ENCODE measurements around the gene GULP1.
"Not testable (repeated sequence)": the region's sequence is repeated elsewhere in the genome, so short reads cannot be mapped to it uniquely, and the experiment has no call there.

GULP1 gene

DNA sequence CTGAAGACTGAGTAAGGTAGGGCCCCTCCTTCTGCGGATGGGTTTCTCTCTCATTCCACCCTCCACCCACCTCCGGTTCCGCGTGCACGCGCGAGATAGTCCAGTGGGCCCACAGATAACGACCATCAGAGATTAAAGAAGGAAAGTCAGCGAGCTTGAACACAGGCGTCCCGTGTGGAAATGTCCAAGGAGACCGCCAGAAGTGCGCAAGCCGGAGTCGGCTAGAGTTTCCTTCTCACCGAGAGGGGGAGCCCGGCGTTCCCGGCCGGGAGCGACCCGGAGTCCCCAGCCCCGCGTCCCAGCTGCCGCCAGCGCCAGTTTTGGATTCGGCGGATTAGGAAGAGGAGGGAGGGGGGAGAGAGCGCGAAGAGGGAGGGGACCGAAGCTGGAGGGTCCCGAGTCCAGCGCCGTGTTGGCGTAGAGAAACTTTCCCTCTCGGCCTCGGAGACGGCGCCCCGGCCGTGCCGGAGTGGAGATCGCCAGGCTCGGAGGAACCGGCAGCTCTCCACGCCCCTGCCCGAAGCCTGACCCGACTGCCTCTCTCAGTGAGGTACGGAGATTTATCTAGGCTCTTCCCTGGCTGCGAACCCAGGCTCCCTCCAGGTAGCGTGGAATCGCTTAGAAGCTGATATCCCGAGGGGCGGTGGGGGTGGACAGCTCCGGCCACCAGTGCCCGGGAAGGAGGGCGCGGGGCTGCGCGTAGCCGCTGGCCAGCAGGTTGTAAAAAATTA lies at the start of gene GULP1:
GULP1 (plus strand) TSS at position 258 of the 731 bp plus-strand sequence. CDS start 185,829 bp downstream, outside the sequence.
- FAIRE-seq = no peak

- FAIRE-seq = no peak
Measured at GRCh38 chr2:188243381-188243780, 48.3 kb upstream of the GULP1 start.

GRCh38 chr2:188244383-188244782 lies 47.3 kb upstream of the GULP1 start:
- FAIRE-seq = no peak

- no peak for FAIRE-seq
Measured at GRCh38 chr2:188245230-188245629, 46.4 kb upstream of the GULP1 start.

DNA sequence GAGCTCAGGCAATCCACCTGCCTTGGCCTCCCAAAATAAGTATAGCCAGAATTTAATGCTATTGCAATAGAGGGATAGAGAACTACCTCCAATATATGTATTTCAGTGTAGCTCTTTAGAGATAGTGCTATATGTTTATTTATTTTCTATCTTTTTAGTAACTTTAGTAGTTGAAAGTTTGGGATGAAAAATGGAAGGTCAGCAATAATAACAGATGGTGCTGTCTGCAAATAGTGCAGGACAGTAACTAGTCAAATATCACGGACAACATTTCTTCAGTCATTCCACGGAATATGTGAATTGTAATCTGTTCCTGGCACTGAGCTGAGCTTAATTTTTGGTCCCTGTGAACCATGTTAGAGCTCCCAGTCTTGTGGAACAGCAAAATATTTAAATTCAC lies 43.2 kb upstream of the GULP1 start:
- FAIRE-seq = no peak

DNA sequence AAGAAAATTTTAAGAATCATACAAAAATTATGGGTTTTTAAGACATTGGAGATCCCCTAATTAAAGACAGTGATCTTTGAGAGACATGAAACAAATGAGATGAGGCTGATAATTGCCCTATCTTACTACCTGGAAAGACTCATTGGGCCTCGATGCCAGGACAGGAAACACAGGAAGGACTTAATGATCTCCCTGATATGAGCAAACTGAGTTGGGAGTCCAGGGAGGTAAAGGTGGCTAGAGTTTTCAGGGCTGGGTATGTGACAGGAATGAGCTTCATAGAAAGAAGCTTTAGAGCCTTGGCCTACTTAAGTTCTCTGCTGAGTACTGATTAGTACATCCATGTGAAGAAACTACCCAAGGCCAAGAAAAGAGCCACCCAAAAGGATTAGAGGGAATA lies 40.6 kb upstream of the GULP1 start:
- no peak for FAIRE-seq

DNA sequence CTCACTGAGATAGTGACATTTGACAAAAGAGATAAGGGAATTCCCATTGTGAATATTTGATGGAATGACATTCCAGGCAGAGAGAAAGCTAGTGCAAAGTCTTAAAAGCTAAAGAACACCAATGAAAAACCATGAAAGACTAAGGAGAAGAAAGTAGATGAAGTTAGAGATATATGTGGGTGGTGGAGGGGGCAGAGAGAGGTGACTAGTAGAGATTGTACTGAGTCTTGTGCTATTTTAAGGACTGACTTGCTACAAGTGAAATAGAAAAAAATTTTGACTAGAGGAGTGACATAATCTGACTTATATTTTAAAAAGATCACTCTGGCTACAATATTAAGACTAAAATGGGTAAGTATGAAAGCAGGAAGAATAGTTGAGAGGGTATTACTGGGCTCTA lies 35.3 kb upstream of the GULP1 start:
- FAIRE-seq = no peak

DNA sequence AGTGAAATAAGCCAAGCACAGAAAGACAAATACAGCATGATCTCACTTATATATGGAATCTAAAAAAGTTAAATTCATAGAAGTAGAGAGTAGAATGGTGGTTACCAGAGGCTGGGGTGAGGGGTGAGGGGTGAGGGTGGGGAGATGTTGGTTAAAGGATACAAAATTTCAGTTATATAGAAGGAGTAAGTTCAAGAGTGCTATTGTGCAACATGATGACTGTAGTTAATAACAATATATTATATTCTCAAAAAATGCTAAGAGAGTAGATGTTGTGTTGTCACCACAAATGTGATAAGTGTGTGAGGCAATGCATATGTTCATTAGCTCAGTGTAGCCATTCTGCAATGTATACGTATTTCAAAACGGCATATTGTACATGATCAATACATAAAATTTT lies 26.4 kb upstream of the GULP1 start:
- no peak for FAIRE-seq

DNA sequence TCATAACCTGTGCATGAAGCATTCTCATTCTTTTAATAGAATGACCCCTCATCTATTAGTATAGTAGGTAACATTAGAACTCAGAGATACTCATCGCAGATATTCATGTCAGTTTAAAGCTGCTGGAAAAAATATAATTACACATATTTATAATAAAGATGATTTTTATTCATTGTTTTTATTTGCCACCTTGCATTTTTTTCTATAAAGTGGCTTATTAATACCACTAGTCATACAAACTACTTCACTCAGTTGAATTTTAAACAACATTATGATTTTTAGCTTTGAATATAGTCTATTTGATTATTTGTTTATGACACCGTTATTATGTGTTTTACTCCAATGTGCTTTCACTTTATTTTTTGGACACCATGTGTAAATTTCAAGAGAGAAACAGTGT lies 23.9 kb upstream of the GULP1 start:
- no peak for FAIRE-seq

DNA sequence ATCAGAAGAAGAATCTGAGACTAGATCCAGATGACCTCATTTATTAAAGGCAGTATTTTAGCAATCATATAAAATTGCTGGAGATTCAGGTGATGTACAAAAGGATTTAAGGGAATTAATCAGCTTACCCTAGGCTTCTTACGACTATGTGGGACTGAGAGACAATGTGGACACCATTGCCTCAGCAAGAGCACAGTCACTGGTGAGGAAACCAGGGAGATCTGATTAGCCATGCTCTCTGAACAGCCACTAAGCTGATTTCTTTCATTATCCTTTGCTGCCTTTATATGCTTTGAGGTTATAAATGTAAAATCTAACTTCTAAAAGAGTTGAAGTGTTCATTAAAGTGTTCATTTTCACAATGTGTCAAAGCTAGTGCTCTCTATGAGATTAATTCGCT lies 22.7 kb upstream of the GULP1 start:
- FAIRE-seq = no peak

DNA sequence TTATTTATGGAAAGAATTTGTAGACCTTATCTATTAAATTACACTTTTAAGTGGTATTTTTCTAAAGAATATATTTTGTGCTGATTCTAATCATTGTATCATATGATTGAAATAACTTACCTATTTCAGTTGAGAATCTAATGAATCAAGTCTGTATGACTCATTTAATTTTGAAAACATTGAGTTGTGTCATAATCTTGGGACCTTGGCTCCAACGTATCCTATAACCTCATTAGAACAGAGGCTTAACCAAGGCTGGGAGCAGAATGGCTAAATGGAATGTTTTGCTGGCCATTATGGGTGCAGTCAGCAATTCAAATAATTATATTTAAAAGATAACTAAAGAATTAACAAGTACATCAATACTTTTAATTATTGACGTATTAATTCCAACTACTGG lies 19.6 kb upstream of the GULP1 start:
- peak; percentile 46 for FAIRE-seq

- no peak for FAIRE-seq
Measured at GRCh38 chr2:188274274-188274673, 17.4 kb upstream of the GULP1 start.

- FAIRE-seq = no peak
Measured at GRCh38 chr2:188276255-188276654, 15.4 kb upstream of the GULP1 start.

- no peak for FAIRE-seq
Measured at GRCh38 chr2:188277786-188278185, 13.9 kb upstream of the GULP1 start.

- FAIRE-seq = no peak
Measured at GRCh38 chr2:188278388-188279092, 13.1 kb upstream of the GULP1 start.

DNA sequence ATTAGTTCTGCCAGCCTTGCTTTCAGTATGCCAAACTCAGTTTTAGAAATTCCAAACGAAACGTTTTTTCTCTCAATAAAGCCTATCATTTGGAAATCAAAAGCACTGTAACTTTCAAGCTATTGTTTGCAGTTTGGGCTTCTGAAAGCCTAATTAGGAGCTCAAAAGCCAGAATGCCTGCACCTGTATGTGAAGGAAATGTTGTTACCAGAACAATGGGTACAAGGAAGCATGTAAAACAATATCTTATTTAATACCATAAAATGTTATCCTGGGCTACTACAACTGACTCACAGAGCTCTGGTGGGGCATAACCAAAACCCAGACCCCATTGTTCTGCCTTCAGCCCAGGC lies 12.6 kb upstream of the GULP1 start:
- no peak for FAIRE-seq

GRCh38 chr2:188280811-188281222 lies 10.9 kb upstream of the GULP1 start:
- FAIRE-seq = no peak

- no peak for FAIRE-seq
Measured at GRCh38 chr2:188282907-188283306, 8.8 kb upstream of the GULP1 start.

DNA sequence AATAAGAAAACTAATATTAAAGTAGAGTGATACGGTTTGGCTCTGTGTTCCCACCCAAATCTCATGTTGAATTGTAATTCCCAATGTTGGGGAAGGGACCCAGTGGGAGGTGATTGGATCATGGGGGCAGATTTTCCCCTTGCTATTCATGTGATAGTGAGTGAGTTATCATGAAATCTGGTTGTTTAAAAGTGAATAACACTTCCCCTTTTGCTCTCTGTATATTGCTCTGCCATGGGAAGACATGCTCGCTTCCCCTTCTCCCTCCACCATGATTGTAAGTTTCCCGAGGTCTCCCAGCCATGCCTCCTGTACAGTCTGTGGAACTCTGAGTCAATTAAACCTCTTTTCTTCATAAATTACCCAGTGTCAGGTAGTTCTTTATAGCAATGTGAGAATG lies 7.4 kb upstream of the GULP1 start:
- not testable (repeated sequence) for FAIRE-seq

DNA sequence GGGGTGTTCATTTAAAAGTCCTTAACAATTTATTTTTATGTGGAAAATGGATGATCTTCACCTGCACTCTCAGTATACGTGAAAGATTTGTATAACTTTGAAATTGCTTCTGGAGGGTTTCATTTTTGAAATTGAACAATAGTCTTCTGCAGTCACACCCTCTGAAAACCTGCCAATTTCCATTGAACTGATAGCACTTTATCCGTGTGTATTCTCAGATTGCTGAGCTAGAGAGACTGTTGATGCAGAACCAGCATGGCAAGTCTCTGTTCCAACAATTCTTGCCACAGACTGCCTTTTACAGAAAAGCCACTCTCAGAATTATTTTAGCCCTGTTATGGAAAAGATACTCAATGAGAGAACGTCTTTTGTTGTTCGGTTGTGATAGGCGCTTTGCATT lies 6.6 kb upstream of the GULP1 start:
- FAIRE-seq = no peak

DNA sequence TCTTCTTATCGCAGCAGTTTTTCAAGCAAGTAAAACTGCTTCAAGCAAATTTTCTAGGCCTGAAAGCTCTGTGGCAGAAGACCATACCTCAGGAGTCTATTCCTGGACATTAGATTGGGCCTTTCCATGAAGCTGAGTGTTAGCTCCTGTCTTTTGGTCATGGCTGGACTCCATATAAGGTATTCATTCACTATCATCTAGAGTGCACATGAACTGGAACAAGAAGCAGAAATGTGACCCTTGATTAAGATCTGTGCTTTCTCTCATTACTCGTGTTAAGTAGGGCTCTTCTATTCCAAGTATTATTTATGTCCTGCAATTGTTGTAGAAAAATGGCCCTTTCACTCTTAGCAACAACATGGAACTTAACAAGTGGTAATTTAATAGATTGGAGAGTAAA lies 5.9 kb upstream of the GULP1 start:
- FAIRE-seq = no peak

GRCh38 chr2:188291142-188291616 lies 495 bp upstream of the GULP1 start:
- FAIRE-seq = no peak

DNA sequence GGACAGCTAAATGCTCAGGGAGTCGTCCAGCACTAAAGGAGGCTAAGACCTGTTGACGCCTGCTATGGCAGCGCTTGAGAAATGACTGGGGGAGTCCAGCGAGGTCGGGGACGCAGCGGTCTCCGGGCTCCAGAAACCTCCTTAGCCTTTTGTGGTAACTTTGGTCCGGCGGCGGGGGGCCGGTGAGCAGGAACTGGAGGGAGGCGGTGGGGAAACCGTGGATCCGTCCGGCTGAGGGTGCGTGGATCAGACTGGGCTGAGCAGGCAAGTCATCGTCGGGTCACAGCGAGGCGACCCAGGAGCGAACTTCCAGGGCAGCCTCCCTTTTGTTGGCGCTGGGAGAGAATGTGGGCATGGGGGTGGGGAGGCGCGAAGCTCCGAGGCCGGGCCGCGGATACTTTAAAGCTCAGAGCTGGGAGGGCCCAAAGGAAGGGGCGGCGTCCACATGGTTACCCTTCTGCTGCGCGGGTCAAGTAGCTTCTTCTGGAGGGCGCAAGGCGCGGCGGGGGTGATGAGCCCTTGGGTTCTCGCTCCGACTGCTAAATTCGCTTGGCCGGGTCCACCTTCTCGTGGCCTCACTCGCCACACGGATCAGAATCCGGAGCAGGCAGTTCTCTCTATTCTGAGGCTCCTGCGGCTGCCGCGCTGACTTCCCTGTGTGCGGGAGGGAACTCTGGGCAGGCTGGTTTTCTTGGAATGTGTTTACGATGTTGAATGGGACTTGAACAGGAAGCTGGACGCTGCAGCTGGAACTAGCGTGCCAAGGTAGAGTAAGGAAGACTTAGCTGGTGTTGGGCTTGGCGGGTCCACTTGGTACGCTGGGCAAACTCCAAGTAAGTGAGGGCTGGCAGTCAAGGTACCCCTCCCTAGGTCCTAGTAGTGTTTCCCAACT lies 920 bp downstream of the GULP1 start:
- no peak for FAIRE-seq
